H9 (cell line): ENCODE results near the gene HCN1. TPM values are rescaled to one million over a fixed set of nuclear protein-coding genes. Genes with fewer than 3 reads are reported as not detected.

Experiments
- DNase-seq: peaks from one replicate; pipeline ENCODE4 v3.0.0-alpha.2; 2017
- H2AFZ ChIP-seq: one replicate; pipeline ENCODE4 v1.6.1; 2013; ENCODE audit warnings: mild to moderate bottlenecking, low read length, control low read depth, moderate library complexity
- H2AK5ac ChIP-seq: 2 replicates; pipeline ENCODE4 v1.6.1; 2013; ENCODE audit warnings: low read length, control low read depth, mixed read lengths; ENCODE audit not compliant: insufficient read length
- H2BK120ac ChIP-seq: one replicate; pipeline ENCODE4 v1.6.1; 2013; ENCODE audit warnings: low read depth, mild to moderate bottlenecking, low read length, control low read depth, inconsistent platforms; ENCODE audit not compliant: poor library complexity, severe bottlenecking
- H2BK12ac ChIP-seq: 2 replicates; pipeline ENCODE4 v1.6.1; 2013; ENCODE audit warnings: low read length, control low read depth, mixed read lengths, low read depth; ENCODE audit not compliant: insufficient read length
- H2BK15ac ChIP-seq: 2 replicates; pipeline ENCODE4 v1.6.1; 2013; ENCODE audit warnings: low read depth, low read length, control low read depth
- H2BK20ac ChIP-seq: one replicate; pipeline ENCODE4 v1.6.1; 2013; ENCODE audit warnings: low read depth, mild to moderate bottlenecking, low read length, control low read depth, inconsistent platforms; ENCODE audit not compliant: poor library complexity, severe bottlenecking
- H2BK5ac ChIP-seq: 2 replicates; pipeline ENCODE4 v1.6.1; 2013; ENCODE audit warnings: low read length, control low read depth, mixed read lengths; ENCODE audit not compliant: insufficient read length
- H3K14ac ChIP-seq: 2 replicates; pipeline ENCODE4 v1.6.1; 2013; ENCODE audit warnings: low read length, control low read depth; ENCODE audit not compliant: insufficient read depth
- H3K18ac ChIP-seq: 2 replicates; pipeline ENCODE4 v1.6.1; 2013; ENCODE audit warnings: low read depth, mild to moderate bottlenecking, mixed read lengths, low read length, control low read depth; ENCODE audit not compliant: insufficient read length
- H3K23ac ChIP-seq: 2 replicates; pipeline ENCODE4 v1.6.1; 2013; ENCODE audit warnings: low read length, control low read depth, mixed read lengths, low read depth; ENCODE audit not compliant: insufficient read length
- H3K23me2 ChIP-seq: 2 replicates; pipeline ENCODE4 v1.6.1; 2013; ENCODE audit warnings: low read depth, mild to moderate bottlenecking, mixed read lengths, low read length, control low read depth; ENCODE audit not compliant: insufficient read length, poor library complexity, severe bottlenecking
- H3K27ac ChIP-seq: 2 replicates; pipeline ENCODE4 v1.5.1; 2013; ENCODE audit warnings: low read length, control low read depth, mixed read lengths, low read depth; ENCODE audit not compliant: insufficient read length
- H3K27me3 ChIP-seq: 2 replicates; pipeline ENCODE4 v1.6.1; 2013; ENCODE audit warnings: low read length, control low read depth, inconsistent platforms; ENCODE audit not compliant: insufficient read depth
- H3K4ac ChIP-seq: 2 replicates; pipeline ENCODE4 v1.6.1; 2013; ENCODE audit warnings: low read depth, mild to moderate bottlenecking, control low read depth, inconsistent platforms, low read length, moderate library complexity
- H3K4me1 ChIP-seq: 2 replicates; pipeline ENCODE4 v1.6.1; 2013; ENCODE audit warnings: low read length, control low read depth, inconsistent platforms; ENCODE audit not compliant: insufficient read depth
- H3K4me2 ChIP-seq: 2 replicates; pipeline ENCODE4 v1.6.1; 2013; ENCODE audit warnings: low read length, control low read depth, mixed read lengths; ENCODE audit not compliant: insufficient read length, insufficient read depth
- H3K56ac ChIP-seq: 2 replicates; pipeline ENCODE4 v1.6.1; 2013; ENCODE audit warnings: low read depth, mild to moderate bottlenecking, mixed read lengths, low read length, control low read depth; ENCODE audit not compliant: insufficient read length
- H3K79me1 ChIP-seq: 2 replicates; pipeline ENCODE4 v1.6.1; 2013; ENCODE audit warnings: low read depth, mild to moderate bottlenecking, moderate library complexity, low read length, control low read depth, inconsistent platforms; ENCODE audit not compliant: insufficient read depth, poor library complexity, severe bottlenecking
- H3K79me2 ChIP-seq: 2 replicates; pipeline ENCODE4 v1.6.1; 2013; ENCODE audit warnings: low read length, control low read depth, inconsistent platforms; ENCODE audit not compliant: insufficient read depth
- H3K9ac ChIP-seq: 2 replicates; pipeline ENCODE4 v1.6.1; 2013; ENCODE audit warnings: low read length, control low read depth, mixed read lengths; ENCODE audit not compliant: insufficient read length; ENCODE audit errors: extremely low read depth
- H3K9me3 ChIP-seq: one replicate; pipeline ENCODE4 v1.6.1; 2013; ENCODE audit warnings: low read depth, low read length, inconsistent platforms; ENCODE audit not compliant: control insufficient read depth
- H3T11ph ChIP-seq: one replicate; pipeline ENCODE4 v1.6.1; 2013; ENCODE audit warnings: mild to moderate bottlenecking, low read length, control low read depth, inconsistent platforms
- H4K20me1 ChIP-seq: one replicate; pipeline ENCODE4 v1.6.1; 2013; ENCODE audit not compliant: control insufficient read depth, insufficient read length, insufficient read depth
- H4K5ac ChIP-seq: 2 replicates; pipeline ENCODE4 v1.6.1; 2013; ENCODE audit warnings: low read depth, mild to moderate bottlenecking, mixed read lengths, low read length, control low read depth; ENCODE audit not compliant: insufficient read length
- H4K8ac ChIP-seq: replicated peaks from 2 replicates; pipeline ENCODE4 v1.6.1; 2013; ENCODE audit warnings: low read length, control low read depth, mixed read lengths, low read depth; ENCODE audit not compliant: insufficient read length
- H4K91ac ChIP-seq: 2 replicates; pipeline ENCODE4 v1.6.1; 2013; ENCODE audit warnings: low read depth, mild to moderate bottlenecking, moderate library complexity, mixed read lengths, low read length, control low read depth; ENCODE audit not compliant: insufficient read length
- H3K27ac Mint-ChIP-seq, 3 experiments: 2 replicates in 2 of 3; 3 replicates in 1 of 3; pipeline ENCODE4 v1.8.0; 2020 to 2021; ENCODE audit warnings: mixed read lengths in 3 of 3, mild to moderate bottlenecking in 1 of 3, moderate library complexity in 1 of 3
- H3K27me3 Mint-ChIP-seq: 2 replicates; pipeline ENCODE4 v1.8.0; 2021; ENCODE audit warnings: low read depth, mild to moderate bottlenecking, moderate library complexity, mixed read lengths
- H3K36me3 Mint-ChIP-seq, 3 experiments: 2 replicates in 2 of 3; 3 replicates in 1 of 3; pipeline ENCODE4 v1.8.0; 2020 to 2021; ENCODE audit warnings: low read depth in 3 of 3, mixed read lengths in 3 of 3; ENCODE audit not compliant: insufficient read depth in 1 of 3
- H3K4me1 Mint-ChIP-seq, 2 experiments: 2 replicates each; pipeline ENCODE4 v1.8.0; 2020; ENCODE audit warnings: mixed read lengths in 2 of 2
- H3K4me3 Mint-ChIP-seq, 2 experiments: 2 replicates in 1 of 2; 3 replicates in 1 of 2; pipeline ENCODE4 v1.8.0; 2020 to 2021; ENCODE audit warnings: mild to moderate bottlenecking in 2 of 2, mixed read lengths in 2 of 2, moderate library complexity in 1 of 2
- H3K9me3 Mint-ChIP-seq, 2 experiments: 2 replicates in 1 of 2; 3 replicates in 1 of 2; pipeline ENCODE4 v1.8.0; 2020; ENCODE audit warnings: mild to moderate bottlenecking in 2 of 2, mixed read lengths in 2 of 2, moderate library complexity in 1 of 2
- CTCF ChIP-seq: fragments of 200-600 bp; sonication (generic); conservative IDR thresholded peaks from 3 replicates; pipeline ENCODE4 v1.8.0; 2021; ENCODE audit warnings: antibody characterized with exemption, mild to moderate bottlenecking
- WGBS: extraction: QIAGEN DNeasy Blood & Tissue Kit; methylation state at CpG from one replicate; pipeline ENCODE4 v1.1.7; 2013; ENCODE audit warnings: missing lambda C conversion rate, low lambda C conversion rate, mixed read lengths; ENCODE audit not compliant: insufficient read length; ENCODE audit errors: extremely low coverage; 5-methylcytosine and 5-hydroxymethylcytosine counted together
- total RNA-seq: library from RNA; stranded (reverse); gene quantifications from 2 replicates; pipeline ENCODE4 v1.2.1, GENCODE V29; 2021

The HCN1 gene
- total RNA-seq, 1 experiment from 2014 or later: 4.6 TPM

DNA sequence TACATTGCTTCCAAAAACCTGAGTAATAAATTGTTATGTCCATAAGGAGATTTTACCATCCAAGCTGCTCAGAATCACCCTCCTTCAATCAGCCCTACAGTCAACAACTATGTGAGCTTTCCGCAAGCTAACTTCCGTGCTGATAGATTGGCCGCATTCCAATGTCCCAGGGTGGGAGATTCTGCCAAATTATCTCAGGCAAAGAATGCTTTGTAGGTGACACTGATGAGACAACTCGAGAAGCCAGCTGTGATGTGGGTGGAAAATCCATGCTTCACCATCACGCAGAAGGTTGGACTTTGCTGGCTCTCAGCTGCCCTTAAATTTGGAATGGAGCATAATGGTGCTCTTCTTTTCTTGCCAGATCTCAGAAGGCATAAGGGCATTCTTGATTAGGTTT is 44.9 kb upstream of the HCN1 start:
- Histone ChIP-seq H3K27ac (no peak overlapping the region), H3T11ph (no peak overlapping the region), H2AK5ac (no peak overlapping the region), H2AFZ (no peak overlapping the region), H3K23ac (no peak overlapping the region), H3K18ac (no peak overlapping the region), H2BK12ac (no peak overlapping the region), H4K20me1 (no peaks in the 10 kb centered on the region), H2BK5ac (no peak overlapping the region), H4K5ac (no peak overlapping the region), H3K79me2 (no peaks in the 10 kb centered on the region), H3K14ac (no peak overlapping the region), H3K9ac (no peak overlapping the region), H2BK120ac (no peak overlapping the region), H3K4ac (no peak overlapping the region), H4K8ac (no peak overlapping the region), H3K23me2 (no peaks in the 10 kb centered on the region), H3K4me2 (peak overlapping the region; percentile 35), H3K79me1 (no peaks in the 10 kb centered on the region), H2BK15ac (no peak overlapping the region), H3K56ac (no peak overlapping the region), H3K27me3 (no peaks in the 10 kb centered on the region), H3K9me3 (no peaks in the 10 kb centered on the region), H3K4me1 (no peaks in the 10 kb centered on the region), H4K91ac (no peak overlapping the region), H2BK20ac (no peak overlapping the region)
- Mint-ChIP-seq H3K27ac (peak overlapping the region in 1 of 3 experiments; percentile 80; a peak in 1 of 7 replicates), H3K9me3 (peaks cover 4 to 7% of the 10 kb centered on the region in 2 experiments; a peak in 3 of 5 replicates), H3K4me1 (peaks cover 0 to 7% of the 10 kb centered on the region in 2 experiments; a peak in 2 of 4 replicates), H3K4me3 (no peak overlapping the region), H3K36me3 (no peaks in the 10 kb centered on the region), H3K27me3 (no peaks in the 10 kb centered on the region)
- DNase-seq: peak; percentile 31
- TF ChIP-seq CTCF: no peak
- no CpG with 5 or more reads among the region's 5 CpGs for WGBS
